A673 (cell line): Measurements from ENCODE around the gene CST8. TPM values are rescaled to one million over a fixed set of nuclear protein-coding genes. Genes with fewer than 3 reads are reported as not detected.

Experiments used
- BruUV-seq: library from RNA; stranded (reverse); fragments of 400-500 nt; replicated peaks from 2 replicates; lab custom pipeline; 2021; lab: Mats Ljungman, UMichigan
- CTCF ChIA-PET: fragments of 300-600 bp; sonication (Branson Sonifier 250); formaldehyde crosslinking; loops from one replicate; lab custom pipeline; 2022; ENCODE audit warnings: antibody characterized with exemption; lab: Charles Lee
- POLR2A ChIA-PET: fragments of 300-600 bp; sonication (Branson Sonifier 250); formaldehyde crosslinking; loops from one replicate; lab custom pipeline; 2022; ENCODE audit warnings: antibody characterized with exemption; ENCODE audit not compliant: low non-redundant PET; lab: Charles Lee
- DNase-seq: peaks from one replicate; pipeline ENCODE4 v3.0.0-alpha.2; 2015; ENCODE audit warnings: low spot score
- H3K27ac ChIP-seq: fragments of 200-600 bp; sonication (generic); 2 replicates; pipeline ENCODE4 v1.5.1; 2016; ENCODE audit warnings: mixed run types, low read depth, mild to moderate bottlenecking, mixed read lengths, antibody characterized with exemption, low read length; ENCODE audit not compliant: poor library complexity, severe bottlenecking
- H3K27me3 ChIP-seq: fragments of 200-600 bp; sonication (generic); replicated peaks from 2 replicates; pipeline ENCODE4 v1.6.1; 2017; ENCODE audit warnings: mixed run types, low read depth, mild to moderate bottlenecking, mixed read lengths, antibody characterized with exemption, low read length; ENCODE audit not compliant: insufficient read depth, poor library complexity
- H3K36me3 ChIP-seq: fragments of 200-600 bp; sonication (generic); 2 replicates; pipeline ENCODE4 v1.6.1; 2016; ENCODE audit warnings: mixed run types, mild to moderate bottlenecking, mixed read lengths, antibody characterized with exemption, low read length; ENCODE audit not compliant: insufficient read depth, poor library complexity, severe bottlenecking
- H3K4me1 ChIP-seq: fragments of 200-600 bp; sonication (generic); 2 replicates; pipeline ENCODE4 v1.6.1; 2017; ENCODE audit warnings: mixed run types, mild to moderate bottlenecking, mixed read lengths, antibody characterized with exemption, low read length; ENCODE audit not compliant: insufficient read depth, poor library complexity, severe bottlenecking
- H3K4me3 ChIP-seq: fragments of 200-600 bp; sonication (generic); 2 replicates; pipeline ENCODE4 v1.5.1; 2016; ENCODE audit warnings: low read depth, mixed run types, mild to moderate bottlenecking, mixed read lengths, low read length; ENCODE audit not compliant: poor library complexity, severe bottlenecking
- H3K9me3 ChIP-seq: fragments of 200-600 bp; sonication (generic); 2 replicates; pipeline ENCODE4 v1.6.1; 2016; ENCODE audit warnings: mixed run types, low read depth, mild to moderate bottlenecking, mixed read lengths, antibody characterized with exemption, low read length; ENCODE audit not compliant: poor library complexity, severe bottlenecking
- EZH2 ChIP-seq: fragments of 200-600 bp; sonication (generic); IDR thresholded peaks from 2 replicates; pipeline ENCODE4 v1.6.1; 2017; ENCODE audit warnings: borderline replicate concordance, low read depth, mild to moderate bottlenecking, mixed read lengths, antibody characterized with exemption, low read length; ENCODE audit not compliant: poor library complexity, severe bottlenecking
- intact Hi-C: fragments of 100-400 bp; cut with micrococcal nuclease; formaldehyde crosslinking; loops from one replicate; pipeline ENCODE4 v1.10.0; 2022; ENCODE audit not compliant: unreplicated experiment
- total RNA-seq: library from RNA; stranded (reverse); gene quantifications from 2 replicates; pipeline ENCODE4 v1.2.3, GENCODE V29; 2021
- TF ChIP-seq, protein P1 (sequence below): fragments of 300-800, 200-600 bp; sonication (generic); conservative IDR thresholded peaks from 2 replicates; pipeline ENCODE4 v1.5.1; 2017; ENCODE audit warnings: low read depth, mild to moderate bottlenecking, antibody characterized with exemption, low read length, moderate library complexity, mixed read lengths

The CST8 gene
- total RNA-seq, 1 experiment from 2014 or later, result not detected

GRCh38 chr20:23454816-23455215 is 36.1 kb upstream of the CST8 start:
- ChIA-PET POLR2A (no interaction called here), CTCF (no interaction called here)
- Histone ChIP-seq H3K4me1 (no peaks in the 10 kb centered on the region), H3K36me3 (no peaks in the 10 kb centered on the region), H3K9me3 (no peaks in the 10 kb centered on the region), H3K27me3 (no peaks in the 10 kb centered on the region), H3K4me3 (no peak overlapping the region), H3K27ac (no peak overlapping the region)
- TF ChIP-seq, protein P1, sequence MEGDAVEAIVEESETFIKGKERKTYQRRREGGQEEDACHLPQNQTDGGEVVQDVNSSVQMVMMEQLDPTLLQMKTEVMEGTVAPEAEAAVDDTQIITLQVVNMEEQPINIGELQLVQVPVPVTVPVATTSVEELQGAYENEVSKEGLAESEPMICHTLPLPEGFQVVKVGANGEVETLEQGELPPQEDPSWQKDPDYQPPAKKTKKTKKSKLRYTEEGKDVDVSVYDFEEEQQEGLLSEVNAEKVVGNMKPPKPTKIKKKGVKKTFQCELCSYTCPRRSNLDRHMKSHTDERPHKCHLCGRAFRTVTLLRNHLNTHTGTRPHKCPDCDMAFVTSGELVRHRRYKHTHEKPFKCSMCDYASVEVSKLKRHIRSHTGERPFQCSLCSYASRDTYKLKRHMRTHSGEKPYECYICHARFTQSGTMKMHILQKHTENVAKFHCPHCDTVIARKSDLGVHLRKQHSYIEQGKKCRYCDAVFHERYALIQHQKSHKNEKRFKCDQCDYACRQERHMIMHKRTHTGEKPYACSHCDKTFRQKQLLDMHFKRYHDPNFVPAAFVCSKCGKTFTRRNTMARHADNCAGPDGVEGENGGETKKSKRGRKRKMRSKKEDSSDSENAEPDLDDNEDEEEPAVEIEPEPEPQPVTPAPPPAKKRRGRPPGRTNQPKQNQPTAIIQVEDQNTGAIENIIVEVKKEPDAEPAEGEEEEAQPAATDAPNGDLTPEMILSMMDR, result no peak
- TF ChIP-seq EZH2, result no peak
- BruUV-seq, result no TSS peak
- intact Hi-C loops, result no loop called here
- DNase-seq, result no peak

DNA sequence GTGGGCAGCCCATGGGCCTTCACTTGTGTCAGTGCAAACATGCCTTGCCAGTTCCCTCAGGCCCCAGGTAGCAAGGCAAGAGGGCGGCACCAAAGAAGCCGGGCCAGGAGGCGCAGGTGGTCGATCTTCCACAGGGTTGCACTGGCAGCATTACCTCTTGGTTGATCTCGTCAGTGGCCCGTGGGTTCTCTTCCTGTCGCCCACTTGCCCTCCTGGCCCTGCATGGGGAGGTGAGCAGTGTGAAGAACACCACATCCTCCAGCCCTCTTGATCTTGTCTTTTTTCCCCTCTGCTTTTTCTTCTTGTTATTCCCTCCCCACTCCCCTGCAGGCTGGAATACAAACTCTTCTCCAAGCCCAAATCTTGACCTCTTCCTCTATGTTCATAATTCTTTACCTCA is 35.3 kb upstream of the CST8 start:
- Histone ChIP-seq H3K27me3 (no peaks in the 10 kb centered on the region), H3K27ac (no peak overlapping the region), H3K9me3 (no peaks in the 10 kb centered on the region), H3K4me3 (no peak overlapping the region), H3K4me1 (no peaks in the 10 kb centered on the region), H3K36me3 (no peaks in the 10 kb centered on the region)
- CTCF ChIA-PET, result no interaction called here
- no TSS peak for BruUV-seq
- no peak for TF ChIP-seq EZH2
- TF ChIP-seq, protein P1, result no peak
- no peak for DNase-seq
- intact Hi-C loops, result no loop called here
- POLR2A ChIA-PET, result no interaction called here

DNA sequence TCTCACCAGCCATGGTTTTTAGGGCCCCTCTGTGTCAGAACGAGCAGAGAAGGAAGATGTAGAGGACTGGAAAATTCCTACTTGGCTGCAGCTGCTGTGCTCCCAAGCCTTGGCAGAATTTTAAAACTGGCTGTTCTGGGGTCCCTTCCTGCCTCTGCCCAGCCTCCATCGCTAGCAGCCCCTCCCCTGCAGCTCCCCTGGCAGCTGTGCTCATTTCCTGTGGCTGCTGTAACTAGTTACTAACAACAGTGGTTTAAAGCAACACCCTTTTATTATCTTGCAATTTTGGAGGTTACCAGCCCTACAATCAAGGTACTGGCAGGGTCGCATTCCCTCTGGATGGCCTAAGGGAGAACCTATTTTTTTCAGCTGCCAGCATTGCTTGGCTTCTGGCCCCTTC is 34.5 kb upstream of the CST8 start:
- Histone ChIP-seq H3K27ac (no peak overlapping the region), H3K4me1 (no peaks in the 10 kb centered on the region), H3K9me3 (no peaks in the 10 kb centered on the region), H3K4me3 (no peak overlapping the region), H3K36me3 (no peaks in the 10 kb centered on the region), H3K27me3 (no peaks in the 10 kb centered on the region)
- no peak for DNase-seq
- no peak for TF ChIP-seq EZH2
- TF ChIP-seq, protein P1, result no peak
- ChIA-PET CTCF (no interaction called here), POLR2A (no interaction called here)
- intact Hi-C loops, result no loop called here
- BruUV-seq, result no TSS peak
